Erythroblast (primary cell): ENCODE data around the gene CYP4F8.

Experiments
- GATA1 ChIP-seq: IDR thresholded peaks from 2 replicates; pipeline ENCODE4 v1.6.1; 2011; ENCODE audit warnings: low read depth, mild to moderate bottlenecking, control low read depth, low read length, moderate library complexity
- POLR2A ChIP-seq: IDR thresholded peaks from 2 replicates; pipeline ENCODE4 v1.6.1; 2011; ENCODE audit warnings: mild to moderate bottlenecking, low read length

DNA sequence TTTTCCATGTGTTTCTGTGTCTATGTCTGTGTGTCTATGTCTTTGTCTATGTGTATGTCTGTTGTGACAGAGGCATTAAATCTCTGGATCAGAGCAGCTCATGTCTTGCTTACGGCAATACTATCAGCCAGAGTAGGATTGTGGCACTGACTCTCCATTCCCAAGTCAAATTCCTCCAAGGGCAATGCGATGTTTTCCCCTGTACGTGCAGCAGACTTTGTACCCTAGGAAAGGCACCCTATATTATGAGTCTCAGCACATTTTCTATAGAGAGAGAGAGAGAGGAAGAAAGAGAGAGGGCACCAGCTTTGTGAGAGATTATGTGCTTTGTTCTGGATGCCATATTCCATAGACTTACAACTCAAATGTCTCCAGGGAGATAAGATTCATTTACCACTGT is 36.8 kb downstream of the CYP4F8 start:
- TF ChIP-seq POLR2A (no peak), GATA1 (no peak)
